ENCODE results near the gene TGFB2. TPM values are rescaled to one million over a fixed set of nuclear protein-coding genes. Genes with fewer than 3 reads are reported as not detected.

Gene TGFB2
- total and polyA plus RNA-seq, 2 donors (not counting 3 experiments of a cell fraction or from before 2014, with no cell fraction given), result 21.2 to 43.5 TPM

- dilution Hi-C loops (cut with MboI; ENCODE audit: extremely low pct_ligation_motif_present, low sequenced_read_pairs), result no loop called here
- no peaks in the 10 kb centered on the region for H3K79me2 ChIP-seq (ENCODE audit: control insufficient read depth, insufficient read depth, low read length)
Observed at GRCh38 chr1:218401998-218402785, 57.1 kb downstream of the TGFB2 start.

More at GRCh38 chr1:218401998-218402785, 57.1 kb downstream of the TGFB2 start:
- Histone ChIP-seq H3K27ac (ENCODE audit: insufficient read depth, low read depth, low read length) (no peak overlapping the region), H3K4me3 (replicated peaks in 1 of 3; ENCODE audit: insufficient read depth in 1 of 3, low read depth in 1 of 3, low read length in 3 of 3) (no peak overlapping the region), H3K9ac (replicated peaks; ENCODE audit: extremely low read depth, insufficient read depth, low read length) (no peak overlapping the region), H3K4me2 (ENCODE audit: insufficient read depth, low read length) (no peak overlapping the region), H3K4me1 (ENCODE audit: control insufficient read depth, extremely low read depth, insufficient read depth, low read length) (no peaks in the 10 kb centered on the region), H4K20me1 (replicated peaks; ENCODE audit: control insufficient read depth, extremely low read depth, insufficient read depth, low read length) (no peaks in the 10 kb centered on the region), H2AFZ (ENCODE audit: low read depth, low read length) (no peak overlapping the region), H3K9me1 (replicated peaks; ENCODE audit: control insufficient read depth, extremely low read depth, insufficient read depth, low read length) (no peaks in the 10 kb centered on the region), H3K36me3 (ENCODE audit: control insufficient read depth in 2 of 2, extremely low read depth in 1 of 2, insufficient read depth in 2 of 2, low read length in 2 of 2) (peaks cover 0 to 2% of the 10 kb centered on the region in 2 experiments), H3K9me3 (replicated peaks; ENCODE audit: control insufficient read depth, insufficient read depth, low read length) (no peaks in the 10 kb centered on the region), H3K27me3 (ENCODE audit: control insufficient read depth in 2 of 2, insufficient read depth in 2 of 2, low read length in 2 of 2) (no peaks in the 10 kb centered on the region)
- ChIA-PET POLR2A (no interaction called here), CTCF (no interaction called here)
- intact Hi-C loops (cut with micrococcal nuclease), result no loop called here
- no TSS peak for BruUV-seq (replicated peaks)
- DNase-seq (ENCODE audit: low read depth, low spot score) (no peak), FAIRE-seq (no peak)
- no peak for TF ChIP-seq GATA2 (IDR thresholded peaks at IDR 0.05; ENCODE audit: insufficient read depth, insufficient read length, low read depth, low read length)
- TF ChIP-seq POLR2AphosphoS5 (IDR thresholded peaks at IDR 0.05; ENCODE audit: insufficient read depth, low read depth, low read length), result no peak
- no peak for TF ChIP-seq MYC (IDR thresholded peaks at IDR 0.05; ENCODE audit: low read depth, low read length)
- no peak for TF ChIP-seq CTCF (IDR thresholded peaks at IDR 0.05; ENCODE audit: extremely low read depth in 1 of 2, insufficient read depth in 1 of 2, low read depth in 1 of 2, low read length in 2 of 2)
- TF ChIP-seq MAX (IDR thresholded peaks at IDR 0.05; ENCODE audit: insufficient read depth, insufficient read length), result no peak
- no peak for TF ChIP-seq JUN (IDR thresholded peaks at IDR 0.05; ENCODE audit: borderline replicate concordance, insufficient read depth, insufficient read length, low read depth)
- no peak for TF ChIP-seq POLR2A (IDR thresholded peaks at IDR 0.05; ENCODE audit: low read depth, low read length)
- no peak for TF ChIP-seq FOS (IDR thresholded peaks at IDR 0.05; ENCODE audit: borderline replicate concordance, insufficient read depth, low read length)
- TF ChIP-seq EZH2 (IDR thresholded peaks at IDR 0.05; ENCODE audit: borderline replicate concordance, low read depth, low read length, severe bottlenecking), result no peak
